ENCODE results near the gene PDE8B.

The PDE8B gene

GRCh38 chr5:77321793-77322394 lies 111.4 kb downstream of the PDE8B start:
- no peak for DNase-seq (ENCODE audit: low read depth)

GRCh38 chr5:77322406-77322805 lies 111.9 kb downstream of the PDE8B start:
- DNase-seq (ENCODE audit: low read depth), result no peak

- no peak for DNase-seq (ENCODE audit: low read depth)
Measured at GRCh38 chr5:77325921-77326541, 115.6 kb downstream of the PDE8B start.

- no peak for DNase-seq (ENCODE audit: low read depth)
Measured at GRCh38 chr5:77326986-77327734, 116.7 kb downstream of the PDE8B start.

GRCh38 chr5:77328930-77329647 lies 118.6 kb downstream of the PDE8B start:
- no peak for DNase-seq (ENCODE audit: low read depth)

- no peak for DNase-seq (ENCODE audit: low read depth)
Measured at GRCh38 chr5:77329664-77330430, 119.4 kb downstream of the PDE8B start.

GRCh38 chr5:77333036-77333435 lies 122.6 kb downstream of the PDE8B start:
- DNase-seq (ENCODE audit: low read depth), result no peak

GRCh38 chr5:77333451-77334123 lies 123.1 kb downstream of the PDE8B start:
- DNase-seq (ENCODE audit: low read depth), result no peak

GRCh38 chr5:77337246-77337645 lies 126.8 kb downstream of the PDE8B start:
- no peak for DNase-seq (ENCODE audit: low read depth)

GRCh38 chr5:77337686-77338085 lies 127.2 kb downstream of the PDE8B start:
- DNase-seq (ENCODE audit: low read depth), result no peak

GRCh38 chr5:77339337-77339890 lies 128.9 kb downstream of the PDE8B start:
- DNase-seq (ENCODE audit: low read depth), result no peak

- no peak for DNase-seq (ENCODE audit: low read depth)
Measured at GRCh38 chr5:77343165-77343564, 132.7 kb downstream of the PDE8B start.

- no peak for DNase-seq (ENCODE audit: low read depth)
Measured at GRCh38 chr5:77347435-77348098, 137.1 kb downstream of the PDE8B start.

GRCh38 chr5:77353251-77353650 lies 142.8 kb downstream of the PDE8B start:
- no peak for DNase-seq (ENCODE audit: low read depth)

- DNase-seq (ENCODE audit: low read depth), result no peak
Measured at GRCh38 chr5:77354454-77354853, 144.0 kb downstream of the PDE8B start.

- no peak for DNase-seq (ENCODE audit: low read depth)
Measured at GRCh38 chr5:77355080-77355479, 144.6 kb downstream of the PDE8B start.

GRCh38 chr5:77355751-77356150 lies 145.3 kb downstream of the PDE8B start:
- DNase-seq (ENCODE audit: low read depth), result no peak

GRCh38 chr5:77356740-77357139 lies 146.3 kb downstream of the PDE8B start:
- DNase-seq (ENCODE audit: low read depth), result no peak

GRCh38 chr5:77358255-77359205 lies 148.1 kb downstream of the PDE8B start:
- DNase-seq (ENCODE audit: low read depth), result no peak

Measured in stimulated activated CD8-positive, alpha-beta memory T cell treated with anti-CD3 and anti-CD28 coated beads, Interleukin-15, amount 100 ng/mL, for 1 hour (primary cell).